GDM1 (cell line): ENCODE data around the gene ENPEP.
"Not testable (repeated sequence)": the region's sequence is repeated elsewhere in the genome, so short reads cannot be mapped to it uniquely, and the experiment has no call there.

Experiments
- DNase-seq: peaks from one replicate; lab custom pipeline; 2025; lab: John Stamatoyannopoulos, UW

The ENPEP gene

GRCh38 chr4:110475881-110476818, at the start of gene ENPEP:
ENPEP (plus strand) TSS chr4:110476155; CDS start chr4:110476415, 260 bp downstream.
- no peak for DNase-seq

- DNase-seq: not testable (repeated sequence)
Measured at GRCh38 chr4:110431805-110432204, 44.1 kb upstream of the ENPEP start.

GRCh38 chr4:110437292-110437691, 38.7 kb upstream of the ENPEP start:
- not testable (repeated sequence) for DNase-seq

- not testable (repeated sequence) for DNase-seq
Measured at GRCh38 chr4:110439209-110439608, 36.7 kb upstream of the ENPEP start.

GRCh38 chr4:110442309-110442708, 33.6 kb upstream of the ENPEP start:
- no peak for DNase-seq

- no peak for DNase-seq
Measured at GRCh38 chr4:110442788-110443187, 33.2 kb upstream of the ENPEP start.

- DNase-seq: no peak
Measured at GRCh38 chr4:110449947-110450346, 26.0 kb upstream of the ENPEP start.

- DNase-seq: no peak
Measured at GRCh38 chr4:110452546-110452945, 23.4 kb upstream of the ENPEP start.

- DNase-seq: no peak
Measured at GRCh38 chr4:110454441-110454840, 21.5 kb upstream of the ENPEP start.

GRCh38 chr4:110458494-110459266, 17.3 kb upstream of the ENPEP start:
- DNase-seq: no peak

- DNase-seq: no peak
Measured at GRCh38 chr4:110460074-110460746, 15.7 kb upstream of the ENPEP start.

- DNase-seq: no peak
Measured at GRCh38 chr4:110467400-110467799, 8.6 kb upstream of the ENPEP start.

GRCh38 chr4:110472583-110473329, 3.2 kb upstream of the ENPEP start:
- DNase-seq: no peak

- no peak for DNase-seq
Measured at GRCh38 chr4:110474481-110474880, 1.5 kb upstream of the ENPEP start.

- not testable (repeated sequence) for DNase-seq
Measured at GRCh38 chr4:110475080-110475479, 875 bp upstream of the ENPEP start.

- no peak for DNase-seq
Measured at GRCh38 chr4:110477836-110478235, 1.9 kb downstream of the ENPEP start.

- no peak for DNase-seq
Measured at GRCh38 chr4:110480031-110480549, 4.1 kb downstream of the ENPEP start.

- no peak for DNase-seq
Measured at GRCh38 chr4:110480746-110481271, 4.9 kb downstream of the ENPEP start.

- no peak for DNase-seq
Measured at GRCh38 chr4:110483516-110483915, 7.6 kb downstream of the ENPEP start.

- no peak for DNase-seq
Measured at GRCh38 chr4:110484029-110484428, 8.1 kb downstream of the ENPEP start.

GRCh38 chr4:110484767-110485166, 8.8 kb downstream of the ENPEP start:
- no peak for DNase-seq
